ENCODE data around the gene PCYT2.

The PCYT2 gene

GRCh38 chr17:81928544-81929252, 17.5 kb upstream of the PCYT2 start (continued):
- TF ChIP-seq, protein P1, sequence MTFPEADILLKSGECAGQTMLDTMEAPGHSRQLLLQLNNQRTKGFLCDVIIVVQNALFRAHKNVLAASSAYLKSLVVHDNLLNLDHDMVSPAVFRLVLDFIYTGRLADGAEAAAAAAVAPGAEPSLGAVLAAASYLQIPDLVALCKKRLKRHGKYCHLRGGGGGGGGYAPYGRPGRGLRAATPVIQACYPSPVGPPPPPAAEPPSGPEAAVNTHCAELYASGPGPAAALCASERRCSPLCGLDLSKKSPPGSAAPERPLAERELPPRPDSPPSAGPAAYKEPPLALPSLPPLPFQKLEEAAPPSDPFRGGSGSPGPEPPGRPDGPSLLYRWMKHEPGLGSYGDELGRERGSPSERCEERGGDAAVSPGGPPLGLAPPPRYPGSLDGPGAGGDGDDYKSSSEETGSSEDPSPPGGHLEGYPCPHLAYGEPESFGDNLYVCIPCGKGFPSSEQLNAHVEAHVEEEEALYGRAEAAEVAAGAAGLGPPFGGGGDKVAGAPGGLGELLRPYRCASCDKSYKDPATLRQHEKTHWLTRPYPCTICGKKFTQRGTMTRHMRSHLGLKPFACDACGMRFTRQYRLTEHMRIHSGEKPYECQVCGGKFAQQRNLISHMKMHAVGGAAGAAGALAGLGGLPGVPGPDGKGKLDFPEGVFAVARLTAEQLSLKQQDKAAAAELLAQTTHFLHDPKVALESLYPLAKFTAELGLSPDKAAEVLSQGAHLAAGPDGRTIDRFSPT (tag by site-specific recombination; IDR thresholded peaks at IDR 0.05): peak; percentile 45; the same call in 1 of the 2 replicates
- TF ChIP-seq PATZ1 (tag by site-specific recombination; IDR thresholded peaks at IDR 0.05) (0 out of 2 replicates have a peak, but pooled peaks have one; percentile 24), ZFHX2 (tag by site-specific recombination; conservative IDR thresholded peaks at IDR 0.05) (peak; percentile 57), ZNF341 (tag by site-specific recombination; IDR thresholded peaks at IDR 0.05; ENCODE audit: low read depth) (peak; percentile 38; the same call in 1 of the 2 replicates), ATF2 (tag by site-specific recombination; IDR thresholded peaks at IDR 0.05; ENCODE audit: low read depth) (no peak), KLF7 (tag by site-specific recombination; IDR thresholded peaks at IDR 0.05; ENCODE audit: borderline replicate concordance) (no peak), ZIC2 (tag by site-specific recombination; IDR thresholded peaks at IDR 0.05) (peak; percentile 86), BCL11A (tag by site-specific recombination; IDR thresholded peaks at IDR 0.05; ENCODE audit: low read depth) (no peak), BCL11B (tag by site-specific recombination; IDR thresholded peaks at IDR 0.05; ENCODE audit: low read depth) (no peak), IKZF3 (tag by site-specific recombination; IDR thresholded peaks at IDR 0.05) (no peak), ZNF354C (tag by site-specific recombination; IDR thresholded peaks at IDR 0.05; ENCODE audit: borderline replicate concordance, low read depth) (no peak), ZNF335 (tag by site-specific recombination; conservative IDR thresholded peaks at IDR 0.05) (0 out of 2 replicates have a peak, but pooled peaks have one; percentile 86), ZNF274 (IDR thresholded peaks at IDR 0.05; ENCODE audit: low read length) (no peak), ZNF274 (tag by site-specific recombination; IDR thresholded peaks at IDR 0.05; ENCODE audit: borderline replicate concordance) (no peak), SETDB1 (IDR thresholded peaks at IDR 0.05; ENCODE audit: insufficient read length, low read length) (no peak), EGR2 (tag by site-specific recombination; IDR thresholded peaks at IDR 0.05; ENCODE audit: low read depth) (peak; percentile 46)
- TF ChIP-seq, protein P2, sequence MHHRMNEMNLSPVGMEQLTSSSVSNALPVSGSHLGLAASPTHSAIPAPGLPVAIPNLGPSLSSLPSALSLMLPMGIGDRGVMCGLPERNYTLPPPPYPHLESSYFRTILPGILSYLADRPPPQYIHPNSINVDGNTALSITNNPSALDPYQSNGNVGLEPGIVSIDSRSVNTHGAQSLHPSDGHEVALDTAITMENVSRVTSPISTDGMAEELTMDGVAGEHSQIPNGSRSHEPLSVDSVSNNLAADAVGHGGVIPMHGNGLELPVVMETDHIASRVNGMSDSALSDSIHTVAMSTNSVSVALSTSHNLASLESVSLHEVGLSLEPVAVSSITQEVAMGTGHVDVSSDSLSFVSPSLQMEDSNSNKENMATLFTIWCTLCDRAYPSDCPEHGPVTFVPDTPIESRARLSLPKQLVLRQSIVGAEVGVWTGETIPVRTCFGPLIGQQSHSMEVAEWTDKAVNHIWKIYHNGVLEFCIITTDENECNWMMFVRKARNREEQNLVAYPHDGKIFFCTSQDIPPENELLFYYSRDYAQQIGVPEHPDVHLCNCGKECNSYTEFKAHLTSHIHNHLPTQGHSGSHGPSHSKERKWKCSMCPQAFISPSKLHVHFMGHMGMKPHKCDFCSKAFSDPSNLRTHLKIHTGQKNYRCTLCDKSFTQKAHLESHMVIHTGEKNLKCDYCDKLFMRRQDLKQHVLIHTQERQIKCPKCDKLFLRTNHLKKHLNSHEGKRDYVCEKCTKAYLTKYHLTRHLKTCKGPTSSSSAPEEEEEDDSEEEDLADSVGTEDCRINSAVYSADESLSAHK (tag by site-specific recombination; IDR thresholded peaks at IDR 0.05): no peak
- TF ChIP-seq, protein P3, sequence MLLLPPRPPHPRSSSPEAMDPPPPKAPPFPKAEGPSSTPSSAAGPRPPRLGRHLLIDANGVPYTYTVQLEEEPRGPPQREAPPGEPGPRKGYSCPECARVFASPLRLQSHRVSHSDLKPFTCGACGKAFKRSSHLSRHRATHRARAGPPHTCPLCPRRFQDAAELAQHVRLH (tag by site-specific recombination; IDR thresholded peaks at IDR 0.05): no peak
- TF ChIP-seq, protein P4, sequence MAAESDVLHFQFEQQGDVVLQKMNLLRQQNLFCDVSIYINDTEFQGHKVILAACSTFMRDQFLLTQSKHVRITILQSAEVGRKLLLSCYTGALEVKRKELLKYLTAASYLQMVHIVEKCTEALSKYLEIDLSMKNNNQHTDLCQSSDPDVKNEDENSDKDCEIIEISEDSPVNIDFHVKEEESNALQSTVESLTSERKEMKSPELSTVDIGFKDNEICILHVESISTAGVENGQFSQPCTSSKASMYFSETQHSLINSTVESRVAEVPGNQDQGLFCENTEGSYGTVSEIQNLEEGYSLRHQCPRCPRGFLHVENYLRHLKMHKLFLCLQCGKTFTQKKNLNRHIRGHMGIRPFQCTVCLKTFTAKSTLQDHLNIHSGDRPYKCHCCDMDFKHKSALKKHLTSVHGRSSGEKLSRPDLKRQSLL (tag by site-specific recombination; IDR thresholded peaks at IDR 0.05): peak; percentile 57; the same call in 1 of the 2 replicates

Data from HEK293 (cell line).